Activated CD8-positive, alpha-beta memory T cell treated with anti-CD3 and anti-CD28 coated beads for 24 hours (primary cell): ENCODE data around the gene SHISA2.

Experiments used
- DNase-seq: peaks from one replicate; pipeline ENCODE4 v3.0.0-alpha.2; 2020

Gene SHISA2

GRCh38 chr13:26017196-26017921 is 34.5 kb downstream of the SHISA2 start:
- no peak for DNase-seq

GRCh38 chr13:26016189-26016588 is 35.6 kb downstream of the SHISA2 start:
- no peak for DNase-seq

GRCh38 chr13:26015271-26016125 is 36.3 kb downstream of the SHISA2 start:
- DNase-seq, result no peak

GRCh38 chr13:26012995-26013394 is 38.8 kb downstream of the SHISA2 start:
- DNase-seq, result no peak

- peak; percentile 83 for DNase-seq
These were observed 39.6 kb downstream of the SHISA2 start for GRCh38 chr13:26011996-26012821.

- DNase-seq, result no peak
These were observed 40.6 kb downstream of the SHISA2 start for GRCh38 chr13:26011208-26011573.

GRCh38 chr13:26010487-26011207 is 41.2 kb downstream of the SHISA2 start:
- no peak for DNase-seq

GRCh38 chr13:26007261-26008125 is 44.3 kb downstream of the SHISA2 start:
- DNase-seq, result no peak
